Gastroesophageal sphincter (tissue), 4 donors: ENCODE results near the gene ACP7. TPM values are rescaled to one million over a fixed set of nuclear protein-coding genes. Genes with fewer than 3 reads are reported as not detected.

Source experiments
- ATAC-seq: fragments of 150-250 bp; one replicate; pipeline ENCODE4 v1.9.1; 2016; ENCODE audit warnings: mild to moderate bottlenecking, moderate library complexity
- H3K27ac ChIP-seq, 4 donors: fragments of 200-600 bp; sonication (generic) in 3 of 4; 1 replicate in 3 of 4; 2 replicates in 1 of 4; pipeline ENCODE4 v1.5.1; 2016 to 2019
- H3K27me3 ChIP-seq: fragments of 200-600 bp; sonication (generic); one replicate; pipeline ENCODE4 v1.5.1; 2019
- H3K36me3 ChIP-seq, 2 donors: fragments of 200-600 bp; sonication (generic); one replicate each; pipeline ENCODE4 v1.5.1; 2019; ENCODE audit warnings: control low read depth in 1 of 2
- H3K4me1 ChIP-seq, 3 donors: fragments of 200-600 bp; sonication (generic); 1 replicate in 2 of 3; 2 replicates in 1 of 3; pipeline ENCODE4 v1.5.1; 2016 to 2019; ENCODE audit warnings: control low read depth in 2 of 3
- H3K4me3 ChIP-seq, 2 donors: fragments of 200-600 bp; sonication (generic); one replicate each; pipeline ENCODE4 v1.5.1; 2019; ENCODE audit warnings: mild to moderate bottlenecking in 1 of 2, moderate library complexity in 1 of 2
- H3K9me3 ChIP-seq, 3 donors: fragments of 200-600 bp; sonication (generic); one replicate each; pipeline ENCODE4 v1.5.1; 2017 to 2019; ENCODE audit warnings: control low read depth in 2 of 3
- EP300 ChIP-seq: sonication (generic); formaldehyde crosslinking; IDR thresholded peaks from one replicate; pipeline ENCODE4 v1.6.1; 2017; ENCODE audit warnings: antibody characterized with exemption, mild to moderate bottlenecking
- POLR2A ChIP-seq, 2 donors: fragments of 450-650 bp; IDR thresholded peaks; one replicate each; pipeline ENCODE4 v1.6.1; 2017; ENCODE audit warnings: antibody characterized with exemption in 2 of 2, mild to moderate bottlenecking in 2 of 2, moderate library complexity in 1 of 2
- POLR2AphosphoS5 ChIP-seq: sonication (generic); formaldehyde crosslinking; IDR thresholded peaks from one replicate; pipeline ENCODE4 v1.6.1; 2017; ENCODE audit warnings: antibody characterized with exemption
- WGBS, 2 donors: methylation state at CpG; one replicate each; pipeline ENCODE4 v1.1.5; 2018; ENCODE audit warnings: low coverage in 1 of 2; 5-methylcytosine and 5-hydroxymethylcytosine counted together
- total RNA-seq, 4 donors: library from RNA; depleted of rRNA; stranded (reverse); fragments of >200 nt; gene quantifications; one replicate each; pipeline ENCODE4 v1.1.0, GENCODE V29; 2016
- TF ChIP-seq, protein P1 (sequence below), 4 experiments: fragments of 200-600 bp in 2 of 4; fragments of 450-650 bp in 2 of 4; sonication (generic) in 1 of 4; IDR thresholded peaks; one replicate each; pipeline ENCODE4 v1.5.1; 2017 to 2019; ENCODE audit warnings: antibody characterized with exemption in 4 of 4, mild to moderate bottlenecking in 2 of 4, moderate library complexity in 2 of 4

ACP7 gene
- total RNA-seq, 4 donors from 2014 or later: 0.08 TPM; not detected in 3

DNA sequence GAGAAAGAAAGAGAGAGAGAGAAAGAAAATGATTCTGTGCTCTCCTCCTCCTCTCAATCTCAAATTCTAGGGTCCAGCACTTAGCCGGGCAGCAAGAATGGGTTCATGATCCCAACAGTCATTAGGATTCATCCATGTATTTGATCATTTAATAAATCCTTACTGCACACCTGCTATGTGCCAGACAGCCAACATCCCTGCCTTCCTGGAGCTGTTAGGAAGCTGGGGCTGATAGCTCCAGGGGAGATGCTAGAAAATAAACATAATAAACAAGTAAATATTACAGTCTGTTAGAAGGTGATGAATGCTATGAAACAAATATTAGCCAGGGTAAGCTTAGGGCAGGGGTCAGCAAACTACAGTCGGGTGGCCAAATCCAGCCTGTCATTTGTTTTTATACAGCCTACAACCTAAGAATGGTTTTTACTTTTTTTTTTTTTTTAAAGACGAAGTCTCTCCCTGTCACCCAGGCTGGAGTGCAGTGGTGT lies 9.9 kb upstream of the ACP7 start:
- H3K27me3 ChIP-seq: peaks cover 79% of the 10 kb centered on the region
- H3K27ac ChIP-seq: no peak overlapping the region
- no peaks in the 10 kb centered on the region for H3K9me3 ChIP-seq
- TF ChIP-seq POLR2AphosphoS5 (no peak), EP300 (no peak), POLR2A (IDR thresholded peaks at IDR 0.05) (no peak)
- TF ChIP-seq, protein P1, sequence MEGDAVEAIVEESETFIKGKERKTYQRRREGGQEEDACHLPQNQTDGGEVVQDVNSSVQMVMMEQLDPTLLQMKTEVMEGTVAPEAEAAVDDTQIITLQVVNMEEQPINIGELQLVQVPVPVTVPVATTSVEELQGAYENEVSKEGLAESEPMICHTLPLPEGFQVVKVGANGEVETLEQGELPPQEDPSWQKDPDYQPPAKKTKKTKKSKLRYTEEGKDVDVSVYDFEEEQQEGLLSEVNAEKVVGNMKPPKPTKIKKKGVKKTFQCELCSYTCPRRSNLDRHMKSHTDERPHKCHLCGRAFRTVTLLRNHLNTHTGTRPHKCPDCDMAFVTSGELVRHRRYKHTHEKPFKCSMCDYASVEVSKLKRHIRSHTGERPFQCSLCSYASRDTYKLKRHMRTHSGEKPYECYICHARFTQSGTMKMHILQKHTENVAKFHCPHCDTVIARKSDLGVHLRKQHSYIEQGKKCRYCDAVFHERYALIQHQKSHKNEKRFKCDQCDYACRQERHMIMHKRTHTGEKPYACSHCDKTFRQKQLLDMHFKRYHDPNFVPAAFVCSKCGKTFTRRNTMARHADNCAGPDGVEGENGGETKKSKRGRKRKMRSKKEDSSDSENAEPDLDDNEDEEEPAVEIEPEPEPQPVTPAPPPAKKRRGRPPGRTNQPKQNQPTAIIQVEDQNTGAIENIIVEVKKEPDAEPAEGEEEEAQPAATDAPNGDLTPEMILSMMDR (IDR thresholded peaks at IDR 0.05): no peak
- ATAC-seq: no peak
- H3K4me1 ChIP-seq: no peaks in the 10 kb centered on the region
- no peak overlapping the region for H3K4me3 ChIP-seq
- no peaks in the 10 kb centered on the region for H3K36me3 ChIP-seq
- 40 to 56% methylated on average over 3 of the region's 3 CpGs for WGBS, 2 donors

DNA sequence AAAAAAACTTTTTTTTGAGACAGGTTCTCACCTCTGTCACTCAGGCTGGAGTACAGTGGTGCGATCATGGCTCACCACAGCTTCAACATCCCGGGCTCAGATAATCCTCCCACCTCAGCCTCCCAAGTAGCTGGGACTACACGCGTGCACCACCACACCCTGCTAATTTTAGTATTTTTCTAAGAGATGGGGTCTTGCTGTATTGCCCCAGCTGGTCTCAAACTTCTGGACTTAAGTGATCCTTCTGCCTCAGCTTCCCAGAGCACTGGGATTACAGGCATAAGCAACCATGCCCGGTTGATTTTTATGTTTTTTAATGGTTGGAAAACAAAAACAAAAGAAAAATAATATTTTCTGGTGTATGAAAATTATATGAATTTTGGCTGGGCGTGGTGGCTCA lies 9.2 kb upstream of the ACP7 start:
- H3K4me3 ChIP-seq: no peak overlapping the region
- ATAC-seq: no peak
- 80 to 87% methylated on average over 2 to 6 of the region's 6 CpGs for WGBS, 2 donors
- no peaks in the 10 kb centered on the region for H3K36me3 ChIP-seq
- H3K4me1 ChIP-seq: no peaks in the 10 kb centered on the region
- no peaks in the 10 kb centered on the region for H3K9me3 ChIP-seq
- no peak overlapping the region for H3K27ac ChIP-seq
- TF ChIP-seq POLR2AphosphoS5: no peak
- TF ChIP-seq, protein P1 (IDR thresholded peaks at IDR 0.05): no peak
- TF ChIP-seq POLR2A (IDR thresholded peaks at IDR 0.05): no peak
- no peak for TF ChIP-seq EP300
- peaks cover 79% of the 10 kb centered on the region for H3K27me3 ChIP-seq

DNA sequence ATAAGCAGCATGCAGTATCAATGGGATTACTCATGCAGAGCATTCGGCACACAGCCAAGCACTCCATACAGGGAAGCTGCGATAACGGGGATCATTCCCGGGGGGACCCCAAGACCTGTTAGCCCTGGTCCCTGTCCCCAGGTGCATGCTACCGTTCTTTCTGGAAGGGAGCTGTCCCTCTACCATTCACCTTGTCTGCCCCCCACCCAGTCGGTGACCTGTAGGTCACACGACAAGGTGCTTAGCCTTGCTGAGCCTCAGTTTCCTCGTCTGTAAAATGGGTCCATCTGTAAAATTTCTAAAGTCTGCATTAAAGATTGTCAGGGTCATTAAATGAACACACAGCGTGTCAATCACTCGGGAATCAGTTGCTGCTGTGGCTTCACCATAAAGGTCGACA lies 6.8 kb upstream of the ACP7 start:
- H3K27ac ChIP-seq: no peak overlapping the region
- no peak for TF ChIP-seq EP300
- no peak for TF ChIP-seq POLR2A (IDR thresholded peaks at IDR 0.05)
- TF ChIP-seq POLR2AphosphoS5: no peak
- TF ChIP-seq, protein P1 (IDR thresholded peaks at IDR 0.05): no peak
- H3K4me3 ChIP-seq: no peak overlapping the region
- H3K9me3 ChIP-seq: no peaks in the 10 kb centered on the region
- H3K4me1 ChIP-seq: no peaks in the 10 kb centered on the region
- 87 to 90% methylated on average over 5 to 10 of the region's 11 CpGs for WGBS, 2 donors
- no peak for ATAC-seq
- peaks cover 88% of the 10 kb centered on the region for H3K27me3 ChIP-seq
- no peaks in the 10 kb centered on the region for H3K36me3 ChIP-seq

DNA sequence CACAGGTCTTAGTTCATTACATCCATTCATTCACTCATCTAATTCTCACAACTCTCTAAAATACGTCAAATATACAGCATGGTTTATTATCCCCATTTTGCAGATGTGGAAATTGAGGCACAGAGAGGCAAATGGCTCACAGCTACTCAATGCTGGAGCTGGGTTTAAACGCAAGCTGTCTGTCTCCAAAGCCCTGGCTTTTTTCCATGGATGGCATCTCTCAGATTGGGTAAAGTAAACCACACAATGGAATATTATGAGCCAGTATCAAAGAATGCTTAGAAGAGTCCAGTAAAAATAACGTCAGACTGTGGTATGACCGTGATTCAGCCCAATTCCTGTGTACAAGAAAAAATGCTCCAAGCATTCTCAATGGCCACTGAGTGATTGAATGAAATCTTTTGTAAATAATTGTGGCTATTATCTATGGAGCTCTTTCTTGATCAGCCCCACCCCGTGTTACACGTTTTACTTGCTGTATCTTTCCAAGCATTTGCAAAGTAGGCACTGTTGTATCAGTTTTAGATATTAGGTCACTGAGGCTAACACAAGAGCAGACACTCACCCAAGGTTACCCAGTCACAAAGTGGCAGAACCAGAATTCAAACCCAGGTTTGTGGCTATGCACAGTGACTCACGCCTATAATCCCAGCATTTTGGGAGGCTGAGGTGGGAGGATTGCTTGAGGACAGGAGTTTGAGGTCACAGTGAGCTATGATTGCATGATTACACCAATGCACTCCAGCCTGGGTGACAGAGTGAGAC lies 5.5 kb upstream of the ACP7 start:
- H3K9me3 ChIP-seq: no peaks in the 10 kb centered on the region
- peaks cover 0 to 4% (median 0%) of the 10 kb centered on the region in 3 donors for H3K4me1 ChIP-seq
- WGBS, 2 donors: 52% methylated on average over 6 to 7 of the region's 7 CpGs
- peaks cover 92% of the 10 kb centered on the region for H3K27me3 ChIP-seq
- no peak overlapping the region for H3K4me3 ChIP-seq
- ATAC-seq: no peak
- H3K27ac ChIP-seq: no peak overlapping the region
- H3K36me3 ChIP-seq: no peaks in the 10 kb centered on the region
- TF ChIP-seq, protein P1 (IDR thresholded peaks at IDR 0.05): no peak
- no peak for TF ChIP-seq EP300

DNA sequence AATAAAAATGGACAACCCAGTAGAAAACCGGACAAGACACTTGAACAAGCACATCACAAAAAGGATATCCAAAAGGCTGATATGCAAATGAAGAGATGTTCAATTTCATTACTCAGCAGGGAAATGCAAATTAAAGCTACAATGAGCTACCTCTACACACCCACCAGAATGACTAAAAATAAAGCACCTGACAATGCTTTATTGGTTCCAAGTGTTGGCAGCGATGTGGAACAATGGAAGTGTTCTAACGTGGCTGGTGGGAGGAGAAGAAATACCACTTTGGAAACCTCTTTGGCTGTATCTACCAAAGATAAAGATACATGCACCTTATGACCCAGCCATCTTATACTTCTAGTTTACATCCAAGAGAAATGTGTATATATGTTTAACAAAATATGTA lies 3.7 kb upstream of the ACP7 start:
- Histone ChIP-seq H3K4me3 (no peak overlapping the region), H3K4me1 (peaks cover 0 to 13% (median 0%) of the 10 kb centered on the region in 3 donors), H3K27ac (no peak overlapping the region), H3K9me3 (no peaks in the 10 kb centered on the region), H3K27me3 (peaks cover 95% of the 10 kb centered on the region), H3K36me3 (no peaks in the 10 kb centered on the region)
- no peak for ATAC-seq
- TF ChIP-seq, protein P1 (IDR thresholded peaks at IDR 0.05): no peak
- TF ChIP-seq POLR2A (IDR thresholded peaks at IDR 0.05) (no peak), POLR2AphosphoS5 (no peak), EP300 (no peak)
- 41 to 70% methylated on average over 3 of the region's 3 CpGs for WGBS, 2 donors
